Measurements from ENCODE around the gene CENPN.

Gene CENPN, protein sequence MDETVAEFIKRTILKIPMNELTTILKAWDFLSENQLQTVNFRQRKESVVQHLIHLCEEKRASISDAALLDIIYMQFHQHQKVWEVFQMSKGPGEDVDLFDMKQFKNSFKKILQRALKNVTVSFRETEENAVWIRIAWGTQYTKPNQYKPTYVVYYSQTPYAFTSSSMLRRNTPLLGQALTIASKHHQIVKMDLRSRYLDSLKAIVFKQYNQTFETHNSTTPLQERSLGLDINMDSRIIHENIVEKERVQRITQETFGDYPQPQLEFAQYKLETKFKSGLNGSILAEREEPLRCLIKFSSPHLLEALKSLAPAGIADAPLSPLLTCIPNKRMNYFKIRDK

DNA sequence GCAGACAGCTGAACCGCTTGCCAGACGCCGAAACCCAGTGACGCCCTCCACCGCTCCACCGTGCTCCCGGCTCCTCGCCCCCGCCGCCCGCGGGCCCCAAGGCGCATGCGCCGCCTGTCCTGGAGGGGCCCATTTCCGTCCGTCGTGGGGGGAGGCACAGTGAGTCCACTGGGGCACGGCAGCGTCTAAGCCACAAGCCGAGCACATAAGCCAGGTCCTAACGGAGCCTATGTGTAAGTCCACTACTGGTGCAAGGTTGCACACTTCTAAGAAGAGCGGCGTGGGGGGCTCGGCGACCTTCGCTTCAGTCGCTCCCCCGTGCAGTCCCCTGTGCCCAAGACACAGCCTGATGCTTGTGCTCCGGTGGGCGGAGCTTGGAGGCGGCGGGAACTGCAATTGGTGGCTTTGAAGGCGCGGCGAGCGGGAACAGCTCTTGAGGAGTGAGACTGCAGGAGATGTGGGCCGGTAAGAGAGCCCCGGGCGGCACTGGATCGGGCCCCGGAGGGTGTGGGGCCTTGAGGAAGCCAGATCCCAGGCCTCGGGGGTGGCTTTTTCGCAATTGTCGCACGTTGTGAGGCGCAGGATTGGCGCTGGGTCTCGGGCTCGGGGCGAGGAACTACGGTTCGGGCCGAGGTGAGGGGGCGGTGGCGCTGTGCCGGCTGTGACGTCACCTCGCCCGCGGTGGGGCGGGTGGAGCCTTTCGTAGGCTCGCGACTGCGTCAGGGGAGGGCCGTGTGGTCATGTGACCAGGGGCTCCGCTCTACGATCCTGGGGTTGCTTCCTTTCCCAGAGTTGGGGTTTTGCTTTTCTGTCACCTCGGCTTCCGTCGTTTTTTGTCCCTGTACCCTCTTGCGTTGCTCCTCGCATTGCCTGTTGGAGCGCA, at the start of gene CENPN, which contains the start of gene CMC2:
Gene CENPN (plus strand): TSS at position 402 of the 883 bp plus-strand sequence. CDS start 4,726 bp downstream, outside the sequence.
Gene CMC2 (minus strand): TSS at position 73 of the 883 bp plus-strand sequence. CDS start 9,491 bp downstream, outside the sequence.
- no peaks in the 10 kb centered on the region for H3K9me3 Mint-ChIP-seq
- peaks cover 44% of the 10 kb centered on the region for H3K4me1 Mint-ChIP-seq
- peak within 1 kb of the TSS; percentile 94 for H3K4me3 Mint-ChIP-seq
- H3K36me3 Mint-ChIP-seq, result peaks cover 49% of the 10 kb centered on the region
- DNase-seq (ENCODE audit: low spot score in 2 of 2) (peak; percentile 97 to 99), ATAC-seq (peak; percentile 91)
- peak within 1 kb of the TSS; percentile 100 for H3K27ac Mint-ChIP-seq

DNA sequence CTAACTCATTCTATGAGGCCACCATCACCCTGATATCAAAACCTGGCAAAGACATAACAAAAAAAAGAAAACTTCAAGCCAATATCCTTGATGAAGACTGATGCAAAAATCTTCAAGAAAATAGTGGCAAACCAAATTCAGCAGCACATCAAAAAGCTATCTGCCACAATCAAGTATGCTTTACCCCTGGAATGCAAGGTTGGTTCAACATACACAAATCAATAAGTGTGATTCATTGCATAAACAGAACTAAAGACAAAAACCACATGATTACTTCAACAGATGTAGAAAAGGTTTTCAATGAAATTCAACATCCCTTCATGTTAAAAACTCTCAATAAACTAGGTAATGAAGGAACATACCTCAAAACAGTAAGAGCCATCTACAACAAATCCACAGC, 48.7 kb upstream of the CENPN start:
- DNase-seq (ENCODE audit: low spot score in 2 of 2) (no peak), ATAC-seq (no peak)
- no peak overlapping the region for H3K4me3 Mint-ChIP-seq
- peaks cover 41% of the 10 kb centered on the region for H3K9me3 Mint-ChIP-seq
- H3K36me3 Mint-ChIP-seq, result no peaks in the 10 kb centered on the region
- no peaks in the 10 kb centered on the region for H3K4me1 Mint-ChIP-seq
- no peak overlapping the region for H3K27ac Mint-ChIP-seq

DNA sequence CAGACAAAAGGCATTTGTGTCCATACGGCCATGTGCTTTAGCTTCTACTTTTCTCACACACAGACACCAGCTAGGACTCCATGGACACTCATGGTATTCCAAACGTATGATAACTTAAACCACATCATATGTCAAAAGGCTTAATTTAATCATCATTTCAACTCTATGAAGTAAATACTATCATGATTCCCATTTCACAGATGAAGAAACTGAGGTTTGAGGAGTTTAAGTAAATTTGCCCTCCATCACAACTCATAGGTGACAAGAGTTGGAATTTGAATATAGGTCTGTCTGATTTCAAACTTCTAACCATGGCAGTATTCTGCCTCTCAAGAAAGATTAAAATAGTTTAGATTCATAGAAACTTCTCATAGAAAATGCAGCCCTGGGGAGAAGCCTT, 44.1 kb upstream of the CENPN start:
- Mint-ChIP-seq H3K36me3 (no peaks in the 10 kb centered on the region), H3K4me1 (peaks cover 10% of the 10 kb centered on the region), H3K9me3 (peaks cover 21% of the 10 kb centered on the region), H3K27ac (no peak overlapping the region), H3K4me3 (no peak overlapping the region)
- ATAC-seq (no peak), DNase-seq (ENCODE audit: low spot score in 2 of 2) (no peak)

DNA sequence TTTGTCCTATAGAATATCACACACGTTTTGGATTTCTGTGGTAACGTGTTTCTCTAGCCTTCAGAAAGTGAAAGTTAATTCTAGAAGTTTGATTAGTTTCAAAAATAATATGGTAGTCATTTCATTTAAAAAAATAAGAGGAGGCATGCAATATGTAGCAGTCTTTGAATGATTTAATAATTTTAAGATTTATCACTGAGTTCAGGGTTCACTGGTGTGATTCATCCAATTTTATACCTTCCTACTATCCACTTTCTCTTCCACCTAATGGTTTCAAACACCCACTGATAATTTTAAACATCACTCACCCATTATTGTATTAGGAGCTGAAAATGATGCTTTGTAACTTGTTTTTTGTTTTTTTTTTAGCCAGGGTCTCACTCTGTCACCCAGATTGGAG, 42.7 kb upstream of the CENPN start:
- Mint-ChIP-seq H3K4me1 (peaks cover 10% of the 10 kb centered on the region), H3K9me3 (peaks cover 18% of the 10 kb centered on the region), H3K27ac (peak overlapping the region; percentile 46), H3K36me3 (peaks cover 4% of the 10 kb centered on the region), H3K4me3 (no peak overlapping the region)
- DNase-seq (ENCODE audit: low spot score in 2 of 2), result no peak
- ATAC-seq, result no peak

DNA sequence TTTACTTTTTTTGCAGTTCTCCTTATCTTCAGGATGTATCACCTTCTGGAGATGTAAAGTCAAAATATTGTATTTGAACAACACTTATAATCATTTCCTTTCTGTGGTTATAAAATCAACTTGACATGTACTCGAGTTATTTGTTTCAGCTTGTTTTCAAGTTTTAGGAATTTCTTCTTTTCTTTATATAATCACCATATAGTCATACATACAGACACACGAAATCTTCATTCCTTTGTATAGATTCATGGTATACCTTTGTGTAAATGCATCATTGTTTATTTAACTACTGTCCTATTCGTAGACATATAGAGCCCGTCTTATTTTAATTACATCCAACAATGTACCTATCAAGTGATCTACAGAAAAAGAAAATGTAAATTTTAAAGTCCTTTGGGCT, 40.4 kb upstream of the CENPN start:
- ATAC-seq, result no peak
- H3K4me1 Mint-ChIP-seq, result peaks cover 10% of the 10 kb centered on the region
- no peak overlapping the region for H3K4me3 Mint-ChIP-seq
- H3K36me3 Mint-ChIP-seq, result peaks cover 7% of the 10 kb centered on the region
- peaks cover under 1% of the 10 kb centered on the region for H3K9me3 Mint-ChIP-seq
- no peak for DNase-seq (ENCODE audit: low spot score in 2 of 2)
- H3K27ac Mint-ChIP-seq, result no peak overlapping the region

DNA sequence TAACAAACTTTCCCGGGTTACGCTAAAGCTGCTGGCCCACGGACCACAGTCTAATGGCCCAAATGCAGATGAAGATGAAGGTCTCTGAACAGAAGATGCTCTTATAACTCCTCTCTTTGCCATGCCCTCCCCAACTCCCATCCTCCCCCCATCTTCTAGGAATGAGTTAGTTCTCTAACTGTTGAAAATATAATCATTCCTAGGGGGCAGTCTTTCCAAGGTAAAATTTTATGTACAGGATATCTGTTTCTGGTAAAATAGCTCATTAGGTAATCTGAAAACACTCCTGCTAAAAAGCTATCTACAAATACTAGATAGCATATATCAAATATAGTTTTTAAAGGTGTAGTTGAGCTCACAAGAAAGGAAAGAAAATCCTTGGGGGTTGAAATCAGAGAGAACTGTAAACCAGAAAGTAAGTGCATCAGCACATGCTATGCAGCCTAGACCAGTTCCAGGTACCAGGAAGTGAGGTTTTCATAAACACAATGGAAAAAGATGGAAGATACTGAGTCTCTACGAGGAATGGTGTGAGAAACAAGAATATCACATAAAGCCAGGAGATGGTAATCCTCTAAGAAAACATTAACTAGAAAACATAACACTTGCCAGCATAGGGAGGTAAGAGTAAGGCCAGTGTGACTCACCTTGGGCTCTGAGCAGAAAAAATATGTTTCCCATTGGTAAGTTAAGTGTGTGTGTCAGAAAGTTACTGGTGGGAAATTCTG, 38.5 kb upstream of the CENPN start:
- peaks cover 11% of the 10 kb centered on the region for H3K36me3 Mint-ChIP-seq
- no peak overlapping the region for H3K27ac Mint-ChIP-seq
- no peak overlapping the region for H3K4me3 Mint-ChIP-seq
- H3K4me1 Mint-ChIP-seq, result peaks cover 10% of the 10 kb centered on the region
- no peaks in the 10 kb centered on the region for H3K9me3 Mint-ChIP-seq
- no peak for ATAC-seq
- DNase-seq (ENCODE audit: low spot score in 2 of 2), result no peak

DNA sequence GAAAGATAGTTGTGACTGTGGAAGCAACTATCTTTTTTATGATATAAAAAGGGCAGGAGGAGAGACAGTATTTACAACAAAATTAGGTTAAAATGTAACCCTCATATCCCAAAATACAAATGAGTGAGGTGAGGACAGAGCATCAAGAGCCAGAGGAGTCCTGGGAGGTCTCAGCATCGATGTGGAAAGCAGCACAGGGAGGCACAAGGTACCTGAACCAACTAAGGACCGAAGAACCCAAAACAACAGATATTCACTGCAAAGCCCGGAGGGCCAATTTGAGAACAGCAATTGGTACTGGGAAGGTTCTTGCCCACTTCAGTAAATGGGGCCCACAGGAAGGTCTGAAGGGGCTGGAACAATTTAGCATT, 37.9 kb upstream of the CENPN start:
- DNase-seq (ENCODE audit: low spot score in 2 of 2), result no peak
- H3K4me3 Mint-ChIP-seq, result no peak overlapping the region
- no peaks in the 10 kb centered on the region for H3K9me3 Mint-ChIP-seq
- H3K4me1 Mint-ChIP-seq, result peaks cover 10% of the 10 kb centered on the region
- ATAC-seq, result no peak
- no peak overlapping the region for H3K27ac Mint-ChIP-seq
- peaks cover 11% of the 10 kb centered on the region for H3K36me3 Mint-ChIP-seq

DNA sequence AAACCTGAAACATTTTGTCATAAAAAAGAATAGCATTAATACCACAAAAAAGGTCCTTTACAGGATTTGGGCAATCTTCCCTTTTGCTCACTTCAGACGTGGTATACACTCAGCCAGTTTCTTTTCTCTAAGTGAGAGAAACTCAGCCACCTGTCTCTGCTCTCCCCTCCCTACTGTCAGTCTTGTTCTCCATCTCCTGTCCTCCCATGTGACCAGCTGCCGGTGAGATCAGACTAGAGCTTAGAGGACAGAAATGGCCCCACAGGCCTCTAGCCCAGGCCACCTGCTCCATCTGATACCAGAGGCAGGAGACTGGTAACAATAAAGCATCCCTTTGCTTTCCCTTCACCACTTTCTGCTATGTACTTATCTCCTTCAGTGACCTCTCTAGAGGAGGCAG, 35.2 kb upstream of the CENPN start:
- H3K4me1 Mint-ChIP-seq, result peaks cover 7% of the 10 kb centered on the region
- H3K27ac Mint-ChIP-seq, result no peak overlapping the region
- H3K36me3 Mint-ChIP-seq, result peaks cover 38% of the 10 kb centered on the region
- H3K9me3 Mint-ChIP-seq, result no peaks in the 10 kb centered on the region
- DNase-seq (ENCODE audit: low spot score in 2 of 2) (no peak), ATAC-seq (peak; percentile 24)
- H3K4me3 Mint-ChIP-seq, result no peak overlapping the region

DNA sequence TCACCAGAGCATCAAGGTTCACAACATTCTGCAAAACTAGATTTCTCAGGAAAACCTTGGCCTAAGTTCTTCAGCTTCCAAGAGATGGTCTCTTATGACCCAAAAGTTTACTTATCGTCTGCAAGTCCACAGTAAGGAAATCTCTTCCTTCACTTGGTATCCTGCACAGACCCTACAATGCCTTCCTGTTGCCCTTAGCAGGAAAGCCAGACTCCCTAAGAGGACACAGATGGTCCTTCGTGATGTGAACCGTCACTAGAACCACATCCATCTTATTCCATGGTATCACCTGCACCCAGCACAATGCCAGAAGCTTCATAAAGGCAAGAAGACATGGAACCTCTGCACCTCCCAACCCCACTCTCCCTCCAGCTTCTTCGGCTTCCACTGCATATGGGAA, 34.4 kb upstream of the CENPN start:
- ATAC-seq, result no peak
- H3K36me3 Mint-ChIP-seq, result peaks cover 46% of the 10 kb centered on the region
- H3K4me3 Mint-ChIP-seq, result no peak overlapping the region
- no peaks in the 10 kb centered on the region for H3K9me3 Mint-ChIP-seq
- peaks cover 7% of the 10 kb centered on the region for H3K4me1 Mint-ChIP-seq
- H3K27ac Mint-ChIP-seq, result peak overlapping the region; percentile 11
- no peak for DNase-seq (ENCODE audit: low spot score in 2 of 2)

DNA sequence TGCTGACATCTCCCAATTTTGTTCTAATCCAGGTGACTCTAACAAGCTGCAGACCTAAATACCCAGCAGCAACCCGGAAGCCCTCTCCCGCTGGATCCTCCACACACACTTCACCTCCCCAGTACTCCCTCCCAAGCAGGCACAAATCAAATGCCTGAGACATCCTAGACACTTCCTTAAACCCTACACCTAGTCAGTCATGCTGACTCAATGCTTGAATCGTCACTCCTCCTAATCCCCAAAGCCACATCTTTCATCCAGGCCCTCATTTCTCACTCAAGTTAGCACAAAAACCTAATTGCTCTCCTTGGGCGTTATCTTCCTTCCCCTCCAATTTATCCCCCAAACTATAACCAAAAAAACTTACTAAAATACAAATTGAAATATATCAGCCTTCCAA, 33.0 kb upstream of the CENPN start:
- peaks cover 7% of the 10 kb centered on the region for H3K4me1 Mint-ChIP-seq
- peak overlapping the region; percentile 12 for H3K27ac Mint-ChIP-seq
- peaks cover 60% of the 10 kb centered on the region for H3K36me3 Mint-ChIP-seq
- no peak for ATAC-seq
- no peak overlapping the region for H3K4me3 Mint-ChIP-seq
- DNase-seq (ENCODE audit: low spot score in 2 of 2), result no peak
- no peaks in the 10 kb centered on the region for H3K9me3 Mint-ChIP-seq

DNA sequence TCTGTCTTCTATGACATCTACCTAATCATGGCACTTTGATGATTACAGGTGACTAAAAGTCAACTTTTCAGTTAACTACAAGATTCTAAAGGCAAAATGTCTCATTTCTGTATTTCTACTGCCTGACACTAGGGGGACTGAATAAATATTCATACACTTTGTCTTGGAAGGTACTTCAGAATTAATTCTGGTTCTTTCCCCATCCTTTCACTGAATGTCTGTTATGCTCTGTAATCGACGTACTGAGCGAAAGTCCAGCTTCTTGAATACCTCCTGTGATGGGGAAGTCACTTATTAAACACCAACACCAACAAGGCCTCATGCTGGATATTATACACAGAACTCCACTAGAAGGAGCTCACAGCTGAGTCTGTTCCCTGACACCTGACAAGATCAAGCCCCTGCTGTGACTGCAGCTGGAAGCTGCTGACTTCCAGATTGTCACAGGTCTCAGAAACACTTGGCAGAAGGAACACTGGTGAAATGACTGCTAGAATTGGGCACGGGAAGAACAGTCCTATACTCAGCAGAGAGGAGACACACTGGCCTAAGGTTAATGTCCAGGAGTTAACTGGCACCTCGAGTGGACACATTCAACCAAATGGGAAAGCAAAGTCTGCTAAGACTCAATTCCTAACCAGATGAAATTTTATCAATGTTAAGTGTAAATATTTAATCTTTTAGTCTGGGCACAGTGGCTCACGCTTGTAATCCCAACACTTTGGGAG, 32.2 kb upstream of the CENPN start:
- H3K9me3 Mint-ChIP-seq, result no peaks in the 10 kb centered on the region
- ATAC-seq (no peak), DNase-seq (ENCODE audit: low spot score in 2 of 2) (no peak)
- no peak overlapping the region for H3K4me3 Mint-ChIP-seq
- H3K27ac Mint-ChIP-seq, result peak overlapping the region; percentile 12
- H3K36me3 Mint-ChIP-seq, result peaks cover 61% of the 10 kb centered on the region
- peaks cover 7% of the 10 kb centered on the region for H3K4me1 Mint-ChIP-seq

DNA sequence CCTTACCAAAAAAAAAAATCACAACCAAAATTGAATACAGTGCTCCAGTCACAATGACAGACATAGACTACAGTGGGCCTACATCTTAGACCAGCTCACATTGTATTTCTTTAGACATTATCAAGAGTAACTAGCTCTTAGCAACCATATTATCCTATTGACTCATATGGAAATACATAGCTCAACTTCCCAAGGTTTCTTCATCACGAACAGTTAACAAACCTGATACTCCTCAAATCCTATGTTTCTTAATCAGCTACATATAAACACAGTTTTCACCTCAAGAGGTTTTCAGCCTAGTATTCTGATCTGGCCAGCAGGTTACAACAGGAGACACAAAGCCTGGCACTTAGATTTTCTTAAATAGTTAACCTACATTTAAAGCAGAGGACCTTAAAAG, 30.1 kb upstream of the CENPN start:
- ATAC-seq (no peak), DNase-seq (ENCODE audit: low spot score in 2 of 2) (no peak)
- H3K27ac Mint-ChIP-seq, result no peak overlapping the region
- no peak overlapping the region for H3K4me3 Mint-ChIP-seq
- H3K4me1 Mint-ChIP-seq, result peaks cover 7% of the 10 kb centered on the region
- no peaks in the 10 kb centered on the region for H3K9me3 Mint-ChIP-seq
- peaks cover 78% of the 10 kb centered on the region for H3K36me3 Mint-ChIP-seq

DNA sequence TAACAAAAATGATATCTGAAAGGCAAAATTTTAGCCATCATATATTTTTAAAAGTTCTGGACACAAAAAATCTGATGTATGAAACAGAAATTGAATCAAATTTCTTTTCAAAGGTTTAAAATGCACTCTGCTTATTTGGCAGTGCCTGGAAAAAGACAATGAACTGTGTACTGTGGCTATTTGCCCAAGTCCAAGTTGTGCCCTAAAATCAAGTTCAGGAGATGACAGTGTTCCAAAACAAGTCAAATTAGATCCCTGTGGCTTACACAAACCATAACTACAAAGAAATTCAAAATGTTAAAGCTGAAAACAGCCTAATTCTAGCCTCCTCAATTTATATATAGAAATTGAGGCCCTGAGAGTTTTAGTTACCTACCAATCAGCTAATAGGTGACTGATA, 25.9 kb upstream of the CENPN start:
- peaks cover 5% of the 10 kb centered on the region for H3K4me1 Mint-ChIP-seq
- no peaks in the 10 kb centered on the region for H3K9me3 Mint-ChIP-seq
- no peak overlapping the region for H3K4me3 Mint-ChIP-seq
- no peak for DNase-seq (ENCODE audit: low spot score in 2 of 2)
- H3K36me3 Mint-ChIP-seq, result peaks cover 62% of the 10 kb centered on the region
- ATAC-seq, result no peak
- H3K27ac Mint-ChIP-seq, result no peak overlapping the region

DNA sequence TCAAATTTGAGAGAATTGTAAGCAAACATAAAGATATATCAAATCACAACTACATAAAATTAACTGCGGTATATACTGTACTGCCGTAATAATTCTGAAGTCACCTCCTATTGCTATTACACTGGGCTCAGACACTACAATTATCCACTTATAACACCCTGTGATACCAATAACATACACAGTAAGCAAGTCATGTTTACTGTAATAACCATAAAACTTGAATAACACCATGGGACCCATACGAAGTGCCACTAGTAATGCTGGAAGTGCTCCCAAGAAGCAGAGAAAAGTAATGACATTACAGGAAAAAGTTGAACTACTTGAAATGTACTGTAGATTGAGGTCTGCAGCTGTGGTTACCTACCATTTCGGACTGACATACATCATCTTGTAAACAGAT, 24.4 kb upstream of the CENPN start:
- no peak for ATAC-seq
- Mint-ChIP-seq H3K4me3 (no peak overlapping the region), H3K27ac (no peak overlapping the region), H3K36me3 (peaks cover 57% of the 10 kb centered on the region), H3K4me1 (peaks cover 18% of the 10 kb centered on the region), H3K9me3 (no peaks in the 10 kb centered on the region)
- DNase-seq (ENCODE audit: low spot score in 2 of 2), result no peak
